ENCODE data around the gene UBC. TPM values are rescaled to one million over a fixed set of nuclear protein-coding genes. Genes with fewer than 3 reads are reported as not detected.

UBC gene
- total RNA-seq, result 1,000 to 10,000 TPM; 1,276 to 1,840 (median 1,378) TPM

DNA sequence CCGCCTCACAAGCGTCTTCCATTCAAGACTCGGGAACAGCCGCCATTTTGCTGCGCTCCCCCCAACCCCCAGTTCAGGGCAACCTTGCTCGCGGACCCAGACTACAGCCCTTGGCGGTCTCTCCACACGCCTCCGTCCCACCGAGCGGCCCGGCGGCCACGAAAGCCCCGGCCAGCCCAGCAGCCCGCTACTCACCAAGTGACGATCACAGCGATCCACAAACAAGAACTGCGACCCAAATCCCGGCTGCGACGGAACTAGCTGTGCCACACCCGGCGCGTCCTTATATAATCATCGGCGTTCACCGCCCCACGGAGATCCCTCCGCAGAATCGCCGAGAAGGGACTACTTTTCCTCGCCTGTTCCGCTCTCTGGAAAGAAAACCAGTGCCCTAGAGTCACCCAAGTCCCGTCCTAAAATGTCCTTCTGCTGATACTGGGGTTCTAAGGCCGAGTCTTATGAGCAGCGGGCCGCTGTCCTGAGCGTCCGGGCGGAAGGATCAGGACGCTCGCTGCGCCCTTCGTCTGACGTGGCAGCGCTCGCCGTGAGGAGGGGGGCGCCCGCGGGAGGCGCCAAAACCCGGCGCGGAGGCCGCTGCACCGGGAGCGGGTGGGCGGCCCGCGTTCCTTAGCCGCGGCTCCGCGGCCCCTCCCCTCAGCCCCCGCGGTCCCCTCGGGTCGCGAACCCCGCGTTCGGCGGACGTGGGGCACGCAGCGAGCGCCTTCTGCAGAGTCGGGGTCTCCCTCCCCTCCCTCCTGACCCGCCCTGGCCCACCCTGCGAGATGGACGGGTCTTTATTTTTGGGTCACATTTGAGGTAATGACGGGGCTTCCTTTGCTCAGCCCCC is at the start of gene UBC:
TSS of gene UBC (minus strand) at position 259 of the 847 bp plus-strand sequence. CDS start 879 bp downstream, outside the sequence.
- Histone ChIP-seq H3K9me3 (no peaks in the 10 kb centered on the region), H3K4me3 (peak within 1 kb of the TSS; percentile 64 to 93 (median 80)), H3K36me3 (peaks cover 0 to 28% (median 0%) of the 10 kb centered on the region in 3 donors), H3K27me3 (no peaks in the 10 kb centered on the region), H3K4me1 (peaks cover 0 to 66% (median 52%) of the 10 kb centered on the region in 4 donors), H3K27ac (peak within 1 kb of the TSS; percentile 97 to 100 (median 100))
- TF ChIP-seq EP300 (IDR thresholded peaks at IDR 0.05), result peak; percentile 91 to 100
- TF ChIP-seq, protein P1, sequence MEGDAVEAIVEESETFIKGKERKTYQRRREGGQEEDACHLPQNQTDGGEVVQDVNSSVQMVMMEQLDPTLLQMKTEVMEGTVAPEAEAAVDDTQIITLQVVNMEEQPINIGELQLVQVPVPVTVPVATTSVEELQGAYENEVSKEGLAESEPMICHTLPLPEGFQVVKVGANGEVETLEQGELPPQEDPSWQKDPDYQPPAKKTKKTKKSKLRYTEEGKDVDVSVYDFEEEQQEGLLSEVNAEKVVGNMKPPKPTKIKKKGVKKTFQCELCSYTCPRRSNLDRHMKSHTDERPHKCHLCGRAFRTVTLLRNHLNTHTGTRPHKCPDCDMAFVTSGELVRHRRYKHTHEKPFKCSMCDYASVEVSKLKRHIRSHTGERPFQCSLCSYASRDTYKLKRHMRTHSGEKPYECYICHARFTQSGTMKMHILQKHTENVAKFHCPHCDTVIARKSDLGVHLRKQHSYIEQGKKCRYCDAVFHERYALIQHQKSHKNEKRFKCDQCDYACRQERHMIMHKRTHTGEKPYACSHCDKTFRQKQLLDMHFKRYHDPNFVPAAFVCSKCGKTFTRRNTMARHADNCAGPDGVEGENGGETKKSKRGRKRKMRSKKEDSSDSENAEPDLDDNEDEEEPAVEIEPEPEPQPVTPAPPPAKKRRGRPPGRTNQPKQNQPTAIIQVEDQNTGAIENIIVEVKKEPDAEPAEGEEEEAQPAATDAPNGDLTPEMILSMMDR (IDR thresholded peaks at IDR 0.05), result peak in 2 of 5 experiments; percentile 65 to 68
- peak; percentile 100 for TF ChIP-seq POLR2A (IDR thresholded peaks at IDR 0.05)
- 0 to 1% methylated on average over 39 to 45 of the region's 85 CpGs for WGBS, 2 donors
- peak; percentile 87 to 96 for DNase-seq (ENCODE audit: low spot score in 2 of 2)

GRCh38 chr12:124963211-124963610 is 48.8 kb upstream of the UBC start:
- H3K9me3 ChIP-seq, result no peaks in the 10 kb centered on the region
- no peak for DNase-seq (ENCODE audit: low spot score in 2 of 2)
- no peak overlapping the region for H3K27ac ChIP-seq
- H3K4me1 ChIP-seq, result no peaks in the 10 kb centered on the region
- H3K27me3 ChIP-seq, result no peaks in the 10 kb centered on the region
- peaks cover 4 to 100% (median 16%) of the 10 kb centered on the region in 3 donors for H3K36me3 ChIP-seq
- no peak overlapping the region for H3K4me3 ChIP-seq
- TF ChIP-seq POLR2A (IDR thresholded peaks at IDR 0.05), result no peak
- TF ChIP-seq EP300 (IDR thresholded peaks at IDR 0.05), result no peak
- TF ChIP-seq, protein P1 (IDR thresholded peaks at IDR 0.05), result no peak
- 93 to 96% methylated on average over 8 of the region's 8 CpGs for WGBS, 2 donors

GRCh38 chr12:124961055-124961454 is 46.6 kb upstream of the UBC start:
- H3K27ac ChIP-seq, result no peak overlapping the region
- H3K27me3 ChIP-seq, result no peaks in the 10 kb centered on the region
- 82 to 87% methylated on average over 29 of the region's 29 CpGs for WGBS, 2 donors
- no peak for DNase-seq (ENCODE audit: low spot score in 2 of 2)
- H3K9me3 ChIP-seq, result no peaks in the 10 kb centered on the region
- no peak overlapping the region for H3K4me3 ChIP-seq
- no peaks in the 10 kb centered on the region for H3K4me1 ChIP-seq
- peaks cover 4 to 100% (median 11%) of the 10 kb centered on the region in 3 donors for H3K36me3 ChIP-seq
- TF ChIP-seq EP300 (IDR thresholded peaks at IDR 0.05) (no peak), POLR2A (IDR thresholded peaks at IDR 0.05) (no peak)
- TF ChIP-seq, protein P1 (IDR thresholded peaks at IDR 0.05), result no peak

GRCh38 chr12:124956571-124956970 is 42.1 kb upstream of the UBC start:
- WGBS, 2 donors, result 93 to 98% methylated on average over 13 to 16 of the region's 16 CpGs
- Histone ChIP-seq H3K27ac (no peak overlapping the region), H3K4me3 (no peak overlapping the region), H3K9me3 (no peaks in the 10 kb centered on the region), H3K36me3 (peaks cover 0 to 100% (median 11%) of the 10 kb centered on the region in 3 donors), H3K27me3 (no peaks in the 10 kb centered on the region), H3K4me1 (no peaks in the 10 kb centered on the region)
- TF ChIP-seq POLR2A (IDR thresholded peaks at IDR 0.05), result no peak
- no peak for TF ChIP-seq EP300 (IDR thresholded peaks at IDR 0.05)
- TF ChIP-seq, protein P1 (IDR thresholded peaks at IDR 0.05), result no peak
- no peak for DNase-seq (ENCODE audit: low spot score in 2 of 2)

DNA sequence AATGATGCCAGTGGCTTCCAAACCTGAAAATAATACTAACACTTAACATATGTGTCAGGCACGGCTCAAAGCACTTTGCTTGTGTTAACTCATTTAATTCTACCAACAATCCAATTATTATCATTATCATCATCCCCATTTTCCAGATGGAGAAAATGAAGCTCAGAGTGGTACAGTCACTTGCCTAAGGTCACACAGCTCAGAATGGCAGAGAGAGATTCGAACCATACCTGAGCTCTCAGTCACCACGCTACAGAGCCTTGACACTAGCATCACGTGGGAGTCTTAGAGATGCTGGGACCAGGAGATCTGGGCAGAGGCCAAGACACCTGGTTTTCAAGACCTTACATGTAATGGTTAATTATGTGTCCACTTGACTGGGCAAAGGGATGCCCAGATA is 40.3 kb upstream of the UBC start:
- H3K4me3 ChIP-seq, result no peak overlapping the region
- H3K27ac ChIP-seq, result no peak overlapping the region
- no peaks in the 10 kb centered on the region for H3K4me1 ChIP-seq
- no peak for DNase-seq (ENCODE audit: low spot score in 2 of 2)
- H3K9me3 ChIP-seq, result no peaks in the 10 kb centered on the region
- 96 to 100% methylated on average over 4 of the region's 4 CpGs for WGBS, 2 donors
- peaks cover 0 to 100% (median 10%) of the 10 kb centered on the region in 3 donors for H3K36me3 ChIP-seq
- no peak for TF ChIP-seq EP300 (IDR thresholded peaks at IDR 0.05)
- no peak for TF ChIP-seq POLR2A (IDR thresholded peaks at IDR 0.05)
- TF ChIP-seq, protein P1 (IDR thresholded peaks at IDR 0.05), result no peak
- H3K27me3 ChIP-seq, result no peaks in the 10 kb centered on the region

All from tibial nerve (tissue), 4 donors.